Glomerular visceral epithelial cell (primary cell): Measurements from ENCODE around the gene ZSWIM7.
A peak's percentile ranks its signal among the peaks of the same experiment; 100 is the strongest.
"Not testable (repeated sequence)": the region's sequence is repeated elsewhere in the genome, so short reads cannot be mapped to it uniquely, and the experiment has no call there.

Experiments
- DNase-seq: peaks from one replicate; pipeline ENCODE4 v3.0.0-alpha.2; 2016; ENCODE audit errors: extremely low spot score

ZSWIM7 gene

DNA sequence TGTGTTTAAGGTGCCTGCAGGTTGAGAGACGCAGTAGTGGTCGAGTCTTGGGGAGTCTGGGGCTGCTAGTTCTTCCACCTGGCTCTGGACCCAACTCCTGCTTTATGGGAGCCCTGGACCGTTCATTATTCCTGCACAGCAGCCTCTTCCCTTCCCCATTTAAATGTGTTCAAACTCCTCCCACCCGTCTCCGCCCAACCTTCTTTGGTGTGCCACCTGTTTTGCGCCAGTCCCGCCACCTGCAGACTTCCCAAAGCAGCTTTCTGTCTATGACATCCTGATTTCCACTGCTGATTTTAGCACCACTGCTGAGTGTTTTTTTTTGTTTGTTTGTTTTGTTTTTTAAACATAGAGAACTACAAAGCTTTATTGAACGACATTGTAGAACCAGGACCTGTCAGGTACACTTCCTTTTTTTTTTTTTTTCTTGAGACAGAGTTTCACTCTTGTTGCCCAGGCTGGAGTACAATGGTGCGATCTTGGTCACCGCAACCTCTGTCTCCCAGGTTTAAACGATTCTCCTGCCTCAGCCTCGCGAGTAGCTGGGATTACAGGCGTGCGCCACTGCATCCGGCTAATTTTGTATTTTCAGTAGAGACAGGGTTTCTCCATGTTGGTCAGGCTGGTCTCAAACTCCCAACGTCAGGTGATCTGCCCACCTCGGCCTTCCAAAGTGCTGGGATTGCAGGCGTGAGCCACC lies 41.7 kb downstream of the ZSWIM7 start:
- no peak for DNase-seq

GRCh38 chr17:15957206-15957605 lies 42.3 kb downstream of the ZSWIM7 start:
- DNase-seq, result no peak

GRCh38 chr17:15955793-15956541 lies 43.5 kb downstream of the ZSWIM7 start:
- no peak for DNase-seq

DNA sequence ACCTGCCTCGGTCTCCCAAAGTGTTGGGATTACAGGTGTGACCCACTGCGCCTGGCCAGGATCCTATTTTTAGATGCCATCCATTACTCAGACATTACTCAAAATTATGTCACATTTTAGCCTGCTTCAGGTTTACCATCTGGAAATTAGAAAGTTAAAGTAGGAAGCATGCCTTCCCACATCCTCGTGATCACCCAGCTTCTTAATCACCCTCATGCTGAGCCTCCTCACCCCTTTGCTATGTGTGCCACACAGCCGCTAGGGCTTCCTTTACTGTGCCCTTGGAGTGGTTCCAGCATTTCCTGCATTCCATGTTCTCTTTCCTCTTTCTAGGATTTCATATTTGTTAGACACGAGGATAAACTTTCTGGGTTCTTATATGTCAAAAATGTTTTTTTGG lies 45.3 kb downstream of the ZSWIM7 start:
- DNase-seq, result peak; percentile 96

- DNase-seq, result no peak
Measured at GRCh38 chr17:15952916-15953790, 46.4 kb downstream of the ZSWIM7 start.

DNA sequence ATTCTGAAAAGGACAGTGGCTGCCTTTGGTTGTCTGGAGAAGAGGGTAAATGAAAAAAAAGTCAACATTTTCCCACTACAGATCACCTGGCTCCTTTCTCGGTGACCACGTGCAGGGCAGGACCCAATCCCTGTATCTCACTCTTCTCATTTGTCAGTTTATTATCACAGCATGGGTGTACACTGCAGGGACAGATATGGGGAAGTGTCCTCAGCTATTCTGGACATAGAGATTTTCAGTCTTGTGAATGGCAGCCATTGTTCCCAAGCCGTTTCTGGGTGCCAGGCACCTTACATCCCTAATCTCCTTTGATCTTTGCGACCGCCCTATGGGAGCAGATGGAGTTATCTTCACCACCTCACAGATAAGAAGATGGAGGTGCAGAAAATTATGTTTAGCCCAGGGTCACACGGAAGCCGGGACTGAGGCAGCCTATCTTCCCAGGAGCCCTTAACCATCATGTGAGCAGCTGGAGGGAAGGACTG lies 47.4 kb downstream of the ZSWIM7 start:
- DNase-seq, result no peak

- no peak for DNase-seq
Measured at GRCh38 chr17:15951368-15952047, 48.0 kb downstream of the ZSWIM7 start.

- no peak for DNase-seq
Measured at GRCh38 chr17:15947976-15948752, 51.3 kb downstream of the ZSWIM7 start.

GRCh38 chr17:15947271-15947670 lies 52.2 kb downstream of the ZSWIM7 start:
- DNase-seq, result no peak

GRCh38 chr17:15946611-15947120 lies 52.8 kb downstream of the ZSWIM7 start:
- DNase-seq, result no peak

DNA sequence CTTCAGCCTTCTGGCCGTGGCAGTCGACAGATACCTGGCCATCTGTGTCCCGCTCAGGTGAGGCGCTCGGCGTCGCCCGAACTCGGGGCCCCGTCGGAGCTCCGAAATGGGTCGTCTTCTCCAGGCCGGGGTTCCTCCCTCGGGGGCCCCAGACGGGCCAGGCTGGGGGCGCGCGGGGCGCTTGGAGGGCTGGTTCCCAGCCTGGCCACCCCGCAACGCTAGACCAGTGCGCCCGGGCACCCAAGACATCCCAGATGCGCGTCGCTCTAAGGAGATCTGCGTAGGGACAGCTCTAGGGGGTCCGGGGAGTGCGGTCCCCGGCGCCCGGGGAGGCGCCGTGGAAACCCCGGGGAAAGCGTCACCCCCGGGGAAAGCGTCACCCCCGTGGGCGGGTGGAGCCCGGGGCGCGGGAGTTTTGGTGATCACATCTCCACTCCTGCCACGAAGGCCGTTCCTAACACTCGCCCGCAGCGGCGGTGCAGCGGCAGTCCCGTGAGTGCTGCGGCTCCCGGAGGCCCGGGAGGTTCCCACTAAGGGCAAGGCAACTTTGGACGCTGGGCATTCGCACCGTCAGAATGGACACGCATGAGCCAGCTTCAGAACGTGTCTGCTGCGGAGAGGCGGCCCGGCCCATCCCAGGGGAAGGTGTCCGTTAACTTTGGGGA lies 53.8 kb downstream of the ZSWIM7 start:
- DNase-seq, result no peak

- DNase-seq, result peak; percentile 83
Measured at GRCh38 chr17:15944759-15945526, 54.6 kb downstream of the ZSWIM7 start, which contains the start of gene ADORA2B. Gene ADORA2B (plus strand): TSS chr17:15945130. CDS start chr17:15945249, 119 bp downstream.

DNA sequence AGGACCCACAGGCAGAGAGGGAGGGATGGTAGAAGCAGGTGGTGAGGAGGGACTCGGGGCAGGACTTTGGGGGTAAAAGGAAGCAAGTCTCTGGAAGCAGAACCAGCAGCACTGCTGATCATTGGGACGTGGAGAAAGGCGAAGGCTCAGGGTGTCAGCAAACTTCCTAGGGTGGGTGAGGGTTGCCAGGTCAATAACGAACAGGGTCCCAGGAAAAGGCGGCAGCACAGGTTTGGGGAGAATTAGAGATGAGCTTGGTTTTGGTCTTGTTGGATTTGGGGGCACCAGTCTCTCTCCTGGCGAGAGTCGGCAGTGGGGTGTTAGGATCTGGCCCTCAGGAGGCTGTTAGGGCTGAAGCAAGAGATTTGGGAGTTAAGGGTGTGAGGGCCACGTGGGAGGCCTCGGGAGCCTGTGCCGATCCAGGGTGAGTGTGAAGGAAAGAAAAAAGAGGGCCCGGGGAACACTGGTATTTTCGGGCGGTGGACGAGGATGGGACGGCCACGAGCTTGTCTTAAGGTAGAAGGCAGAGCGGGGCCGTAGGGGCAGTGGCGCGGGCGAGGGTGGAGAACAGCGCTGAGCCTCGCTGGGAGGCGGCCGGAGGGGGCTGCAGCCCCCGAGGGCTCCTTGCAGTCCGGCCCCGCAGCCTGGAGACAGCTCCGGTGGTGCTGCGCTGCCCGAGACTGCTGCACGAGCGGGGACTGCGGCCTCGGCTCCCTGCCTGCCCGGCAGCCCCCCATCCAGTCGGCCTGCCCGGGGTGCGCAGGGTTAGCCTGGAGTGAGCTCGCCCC lies 55.3 kb downstream of the ZSWIM7 start:
- no peak for DNase-seq

- no peak for DNase-seq
Measured at GRCh38 chr17:15942207-15942833, 57.2 kb downstream of the ZSWIM7 start.

- DNase-seq, result no peak
Measured at GRCh38 chr17:15941781-15942180, 57.7 kb downstream of the ZSWIM7 start.

GRCh38 chr17:15936481-15936880 lies 63.0 kb downstream of the ZSWIM7 start:
- DNase-seq, result not testable (repeated sequence)

DNA sequence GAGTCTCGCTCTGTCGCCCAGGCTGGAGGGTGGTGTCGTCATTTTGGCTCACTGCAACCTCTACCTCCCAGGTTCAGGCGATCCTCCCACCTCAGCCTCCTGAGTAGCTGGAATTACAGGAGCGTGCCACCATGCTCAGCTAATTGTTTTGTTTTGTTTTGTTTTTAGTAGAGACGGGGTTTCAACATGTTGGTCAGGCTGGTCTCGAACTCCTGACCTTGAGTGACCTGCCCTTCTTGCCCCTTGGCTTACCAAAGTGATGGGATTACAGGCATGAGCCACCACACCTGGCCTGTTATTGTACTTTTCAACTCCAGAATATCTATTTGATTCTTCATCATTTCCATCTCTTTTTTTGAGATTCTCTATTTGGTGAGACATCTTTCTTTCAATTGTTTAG lies 63.6 kb downstream of the ZSWIM7 start:
- no peak for DNase-seq

DNA sequence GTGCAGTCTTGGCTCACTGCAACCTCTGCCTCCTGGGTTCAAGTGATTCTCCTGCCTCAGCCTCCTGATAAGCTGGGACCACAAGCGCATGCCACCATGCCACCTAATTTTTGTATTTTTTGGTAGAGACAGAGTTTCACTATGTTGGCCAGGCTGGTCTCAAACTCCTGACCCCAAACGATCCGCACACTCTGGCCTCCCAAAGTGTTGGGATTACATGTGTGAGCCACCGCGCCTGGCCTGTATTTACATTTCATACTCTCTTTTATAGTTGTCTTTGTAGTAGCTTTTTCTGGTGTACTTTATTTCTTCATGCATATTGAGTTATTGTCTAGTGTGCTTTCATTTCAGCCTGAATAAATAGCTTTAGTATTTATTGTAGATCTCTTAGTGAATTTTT lies 64.6 kb downstream of the ZSWIM7 start:
- no peak for DNase-seq
